ENCODE data around the gene ACP3. TPM values are rescaled to one million over a fixed set of nuclear protein-coding genes. Genes with fewer than 3 reads are reported as not detected.
"Not testable (repeated sequence)": the region's sequence is repeated elsewhere in the genome, so short reads cannot be mapped to it uniquely, and the experiment has no call there.

ACP3 gene
- total RNA-seq (2014; rRNA removed; shearing (Covaris generic)), result 2.9 TPM in 1 of 2 replicates, not detected in the other

- peak; percentile 52 for DNase-seq (ENCODE audit: low read depth)
Measured at GRCh38 chr3:132317229-132317948, at the start of gene ACP3. Gene ACP3, plus strand, starts transcription at chr3:132317407. Its CDS starts 50 bp downstream, at chr3:132317457.

- DNase-seq (ENCODE audit: low read depth), result peak; percentile 31
Measured at GRCh38 chr3:132268956-132269355, 48.3 kb upstream of the ACP3 start.

DNA sequence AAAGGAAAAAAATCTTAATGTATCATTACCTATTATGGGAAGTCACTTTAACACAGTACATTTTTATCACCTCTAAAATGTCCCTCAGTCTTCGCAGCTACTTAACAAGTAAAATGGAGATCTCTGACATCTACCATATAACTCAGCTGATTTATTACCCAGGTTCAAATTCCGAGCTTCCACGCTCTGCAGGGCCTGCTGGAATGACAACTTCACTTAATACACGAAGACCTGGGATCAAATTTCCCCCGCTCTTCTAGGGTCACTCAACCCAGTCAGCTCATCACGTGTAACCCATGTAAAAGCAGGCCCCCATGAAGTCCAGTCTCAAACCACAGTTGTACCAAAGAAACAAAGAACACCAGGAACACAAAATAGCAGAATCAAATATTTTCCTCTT is 44.2 kb upstream of the ACP3 start:
- DNase-seq (ENCODE audit: low read depth), result no peak

DNA sequence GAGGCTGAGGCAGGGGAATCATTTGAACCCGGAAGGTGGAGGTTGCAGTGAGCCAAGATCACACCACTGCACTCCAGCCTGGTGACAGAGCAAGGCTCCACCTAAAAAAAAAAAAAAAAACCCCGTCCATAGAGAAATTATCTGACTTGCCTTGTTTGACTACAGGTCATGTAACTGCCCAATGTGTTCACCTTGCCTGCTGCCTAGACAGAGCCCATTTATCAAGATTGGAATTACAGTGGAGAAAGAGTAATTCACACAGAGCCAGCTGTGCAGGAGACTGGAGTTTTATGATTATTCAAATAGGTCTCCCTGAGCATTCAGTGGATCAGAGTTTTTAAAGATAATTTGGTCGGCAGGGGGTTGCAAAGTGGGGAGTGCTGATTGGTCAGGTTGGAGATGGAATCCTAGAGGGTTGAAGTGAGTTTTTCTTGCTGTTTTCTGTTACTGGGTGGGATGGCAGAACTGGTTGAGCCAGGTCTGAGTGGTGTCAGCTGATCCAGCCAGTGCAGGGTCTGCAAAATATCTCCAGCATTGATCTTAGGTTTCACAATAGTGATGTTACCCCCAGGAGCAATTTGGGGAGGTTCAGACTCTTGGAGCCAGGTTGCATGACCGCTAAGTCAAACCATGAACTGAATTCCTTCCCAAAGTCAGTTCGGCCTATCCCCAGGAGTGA is 40.8 kb upstream of the ACP3 start:
- no peak for DNase-seq (ENCODE audit: low read depth)

DNA sequence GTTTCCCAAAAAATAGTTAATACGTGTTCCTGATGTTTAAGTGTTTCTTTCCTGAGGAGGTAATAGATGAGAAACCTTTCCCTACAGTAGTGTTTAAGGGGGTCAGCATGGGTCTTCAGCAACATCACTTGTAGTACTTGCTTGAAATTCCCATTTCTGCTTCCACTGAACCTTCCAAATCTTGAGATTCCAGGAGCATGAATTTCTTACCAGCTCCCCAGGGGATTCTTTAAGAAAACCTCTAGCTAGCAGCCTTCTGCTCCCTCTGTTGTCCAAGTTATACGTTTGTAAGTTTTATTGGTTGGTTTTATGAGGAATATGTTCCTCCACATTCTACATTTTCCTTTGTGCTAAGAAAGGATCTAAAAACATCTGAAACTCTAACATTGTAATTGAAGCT is 38.2 kb upstream of the ACP3 start:
- no peak for DNase-seq (ENCODE audit: low read depth)

DNA sequence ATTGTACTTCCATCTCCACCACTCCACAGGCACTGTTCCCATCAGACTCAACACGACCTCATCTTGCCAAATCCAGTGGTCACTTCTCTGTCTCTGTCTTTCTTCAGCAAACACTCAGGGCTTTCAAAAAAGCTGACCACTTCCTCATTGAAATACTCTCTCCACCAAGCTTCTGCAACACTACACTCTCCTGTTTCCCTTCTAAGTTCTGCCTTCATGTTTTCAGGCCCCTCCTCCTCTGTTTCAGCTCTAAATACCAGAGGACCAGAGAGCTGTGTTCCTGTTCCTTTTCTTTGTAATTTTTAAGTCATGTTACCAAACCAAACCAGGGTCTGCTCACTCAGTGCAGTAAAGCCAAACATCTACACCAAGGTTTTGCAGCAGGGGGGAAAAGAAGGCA is 33.8 kb upstream of the ACP3 start:
- DNase-seq (ENCODE audit: low read depth), result no peak

DNA sequence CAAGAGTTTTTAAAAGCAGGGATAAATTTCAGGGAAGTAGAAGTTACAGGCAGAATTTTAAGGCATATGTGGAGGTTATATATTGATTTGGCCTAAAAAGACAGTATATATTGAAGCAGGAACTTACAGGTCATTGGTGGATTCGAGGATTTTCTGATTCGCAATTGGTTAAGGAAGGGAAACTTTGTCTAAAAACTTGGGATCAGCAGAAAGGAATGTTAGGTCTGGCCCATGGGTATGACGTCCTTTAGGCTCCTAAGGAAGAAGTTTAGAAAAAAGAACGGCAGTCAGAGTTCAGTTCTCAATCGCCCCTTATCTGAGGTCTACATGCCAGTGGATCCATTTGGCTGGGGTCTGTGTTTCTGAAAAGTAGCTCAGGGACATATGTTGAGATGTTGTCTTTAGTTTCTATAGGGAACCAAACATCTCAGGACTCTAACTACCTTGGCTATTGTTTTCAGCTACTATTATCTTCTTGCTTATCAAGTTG is 33.2 kb upstream of the ACP3 start:
- DNase-seq (ENCODE audit: low read depth), result no peak

GRCh38 chr3:132284781-132285619 is 32.2 kb upstream of the ACP3 start:
- DNase-seq (ENCODE audit: low read depth), result no peak

DNA sequence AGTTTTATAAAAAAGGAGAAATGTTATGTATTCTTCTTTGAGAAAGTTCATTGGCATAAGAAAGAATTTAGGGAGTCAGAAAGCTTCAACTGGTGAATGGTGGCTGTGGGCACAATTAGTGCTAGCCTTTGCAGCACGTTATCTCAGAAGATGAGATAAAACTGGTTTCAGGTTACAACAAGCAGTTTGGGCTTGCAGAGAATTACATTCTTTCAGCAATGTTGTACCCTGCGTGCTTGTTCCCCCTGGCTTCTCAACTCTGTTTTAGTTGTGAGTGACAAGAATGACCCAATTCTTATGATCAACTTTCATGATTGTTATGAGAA is 31.6 kb upstream of the ACP3 start:
- DNase-seq (ENCODE audit: low read depth), result no peak

- DNase-seq (ENCODE audit: low read depth), result no peak
Measured at GRCh38 chr3:132286035-132286434, 31.2 kb upstream of the ACP3 start.

- DNase-seq (ENCODE audit: low read depth), result no peak
Measured at GRCh38 chr3:132288357-132288756, 28.9 kb upstream of the ACP3 start.

- DNase-seq (ENCODE audit: low read depth), result no peak
Measured at GRCh38 chr3:132289316-132289715, 27.9 kb upstream of the ACP3 start.

DNA sequence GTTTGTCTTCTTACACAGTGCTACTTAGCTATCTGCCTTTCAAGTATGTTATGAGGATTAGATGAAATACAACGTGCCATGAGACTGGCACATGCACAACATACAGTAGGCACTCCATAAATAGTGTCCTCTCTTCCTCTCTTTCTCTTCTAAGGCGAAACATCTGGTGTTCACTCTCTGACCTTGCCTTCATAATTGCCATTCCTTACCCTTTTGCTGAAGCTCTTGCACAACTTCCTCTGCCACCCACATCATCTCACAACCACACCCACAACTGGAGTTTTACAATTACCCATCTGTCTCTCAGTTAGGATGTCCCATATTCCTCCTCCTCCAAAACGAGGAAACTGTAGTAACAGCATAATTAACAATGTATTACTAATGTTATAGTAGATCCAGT is 26.4 kb upstream of the ACP3 start:
- peak; percentile 30 for DNase-seq (ENCODE audit: low read depth)

- no peak for DNase-seq (ENCODE audit: low read depth)
Measured at GRCh38 chr3:132292042-132292441, 25.2 kb upstream of the ACP3 start.

- DNase-seq (ENCODE audit: low read depth), result no peak
Measured at GRCh38 chr3:132293251-132293650, 24.0 kb upstream of the ACP3 start.

DNA sequence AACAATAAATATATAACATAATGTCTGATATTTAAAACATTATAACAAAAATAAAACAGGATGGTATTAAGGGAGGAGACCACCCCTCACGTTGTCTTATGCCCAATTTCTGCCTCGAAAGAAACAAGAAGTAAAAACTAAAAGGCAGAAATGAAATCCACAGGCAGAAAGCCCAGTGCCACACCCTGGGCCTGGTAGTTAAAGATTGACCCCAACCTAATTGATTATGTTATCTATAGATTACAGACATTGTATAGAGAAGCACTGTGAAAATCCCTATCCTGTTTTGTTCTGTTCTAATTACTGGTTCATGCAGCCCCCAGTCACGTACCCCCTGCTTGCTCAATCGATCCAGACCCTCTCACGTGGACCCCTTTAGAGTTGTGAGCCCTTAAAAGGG is 22.3 kb upstream of the ACP3 start:
- no peak for DNase-seq (ENCODE audit: low read depth)

- not testable (repeated sequence) for DNase-seq (ENCODE audit: low read depth)
Measured at GRCh38 chr3:132303336-132304201, 13.6 kb upstream of the ACP3 start.

DNA sequence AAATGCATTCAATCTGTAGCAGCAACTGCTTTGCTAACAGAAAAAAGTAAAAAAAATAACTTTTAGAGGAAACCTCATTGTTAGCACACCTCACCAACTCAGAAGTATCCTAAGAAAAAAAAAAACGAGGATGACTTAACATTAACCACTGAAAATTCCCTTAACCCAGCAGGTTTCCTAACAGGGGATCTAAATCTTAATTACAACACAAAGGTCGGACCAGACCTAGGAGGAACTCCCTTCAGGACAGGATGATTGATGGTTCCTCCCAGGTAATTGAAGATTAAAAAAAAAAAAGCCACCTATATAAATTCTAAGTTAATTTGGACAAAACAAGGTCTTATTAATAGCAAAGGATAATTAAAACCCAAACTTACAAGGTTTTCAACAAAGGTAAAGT is 12.9 kb upstream of the ACP3 start:
- not testable (repeated sequence) for DNase-seq (ENCODE audit: low read depth)

DNA sequence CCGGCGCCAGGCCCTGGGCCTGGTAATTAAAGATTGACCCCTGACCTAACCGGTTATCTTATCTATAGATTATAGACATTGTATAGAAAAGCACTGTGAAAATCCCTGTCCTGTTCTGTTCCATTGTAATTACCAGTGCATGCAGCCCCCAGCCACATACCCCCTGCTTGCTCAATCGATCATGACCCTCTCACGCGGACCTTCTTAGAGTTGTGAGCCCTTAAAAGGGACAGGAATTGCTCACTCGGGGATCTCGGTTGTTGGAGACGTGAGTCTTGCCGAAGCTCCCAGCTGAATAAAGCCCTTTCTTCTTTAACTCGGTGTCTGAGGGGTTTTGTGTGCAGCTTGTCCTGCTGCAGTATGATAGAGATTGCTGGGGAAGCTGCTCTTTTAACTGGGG is 7.2 kb upstream of the ACP3 start:
- DNase-seq (ENCODE audit: low read depth), result not testable (repeated sequence)

DNA sequence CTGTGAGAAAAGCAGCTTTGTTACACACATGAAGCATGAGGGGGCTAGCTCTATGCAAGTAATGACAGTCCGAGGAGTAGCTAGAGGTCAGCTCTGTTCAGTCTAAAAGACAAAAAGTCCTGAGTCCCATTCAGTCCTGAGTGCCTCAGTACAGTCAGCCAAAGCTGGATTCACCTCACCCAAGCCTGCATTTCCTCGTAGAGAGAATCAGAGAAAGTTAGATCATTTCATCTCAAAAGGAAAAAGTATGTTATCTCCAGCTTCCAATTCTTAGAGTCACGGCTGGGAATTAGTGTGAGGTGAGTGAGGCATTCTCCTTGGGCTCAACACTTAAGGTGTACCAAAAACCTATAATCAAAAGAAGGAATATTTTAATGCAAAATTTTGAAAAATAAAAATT is 5.9 kb upstream of the ACP3 start:
- DNase-seq (ENCODE audit: low read depth), result no peak

DNA sequence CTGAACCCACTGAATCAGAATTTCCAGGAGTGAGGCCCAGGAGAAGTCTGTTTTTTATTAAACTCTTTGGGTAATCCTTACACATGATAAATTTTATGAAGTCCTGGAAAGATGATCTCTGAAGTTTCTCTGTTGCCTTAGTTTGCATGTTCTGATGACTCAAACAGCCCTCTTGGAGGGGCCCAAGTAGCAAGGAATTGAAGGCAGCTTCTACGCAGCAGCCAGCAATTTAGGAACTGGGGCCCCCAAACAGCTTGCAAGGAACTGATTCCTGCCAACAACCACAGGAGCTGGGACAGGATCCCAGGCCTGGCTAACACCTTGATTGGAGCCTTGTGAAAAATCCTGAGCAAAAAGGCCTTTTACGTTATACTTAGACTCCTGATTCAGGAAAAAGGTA is 5.4 kb upstream of the ACP3 start:
- DNase-seq (ENCODE audit: low read depth), result no peak

- no peak for DNase-seq (ENCODE audit: low read depth)
Measured at GRCh38 chr3:132315851-132316250, 1.4 kb upstream of the ACP3 start.
